Right atrium auricular region (tissue), 2 donors: ENCODE results near the gene DMAC2L. TPM values are rescaled to one million over a fixed set of nuclear protein-coding genes. Genes with fewer than 3 reads are reported as not detected.
"Not testable (repeated sequence)": the region's sequence is repeated elsewhere in the genome, so short reads cannot be mapped to it uniquely, and the experiment has no call there.

ENCODE experiments used
- DNase-seq: peaks from one replicate; pipeline ENCODE4 v3.0.0-alpha.2; 2019; ENCODE audit warnings: low spot score
- H3K27ac ChIP-seq, 2 donors: fragments of 200-600 bp; sonication (generic); 1 replicate in 1 of 2; 2 replicates in 1 of 2; pipeline ENCODE4 v1.5.1; 2016 to 2019
- H3K27me3 ChIP-seq, 2 donors: fragments of 200-600 bp; sonication (generic); one replicate each; pipeline versions ENCODE4 v1.5.1 to v1.6.0; 2017 to 2019
- H3K36me3 ChIP-seq: fragments of 200-600 bp; sonication (generic); one replicate; pipeline ENCODE4 v1.5.1; 2016
- H3K4me1 ChIP-seq, 2 donors: fragments of 200-600 bp; sonication (generic); one replicate each; pipeline versions ENCODE4 v1.5.1 to v1.6.0; 2017 to 2019
- H3K4me3 ChIP-seq, 2 donors: fragments of 200-600 bp; sonication (generic); 1 replicate in 1 of 2; 2 replicates in 1 of 2; pipeline ENCODE4 v1.5.1; 2017 to 2019; ENCODE audit warnings: mild to moderate bottlenecking in 1 of 2, moderate library complexity in 1 of 2
- H3K9me3 ChIP-seq, 2 donors: fragments of 200-600 bp; sonication (generic); one replicate each; pipeline ENCODE4 v1.5.1; 2019
- total RNA-seq, 2 donors: library from RNA; depleted of rRNA; stranded (reverse); fragments of >200 nt; gene quantifications; one replicate each; pipeline ENCODE4 v1.1.0, GENCODE V29; 2016
- TF ChIP-seq, protein P1 (sequence below), 2 donors: fragments of 200-600 bp; sonication (generic); IDR thresholded peaks; one replicate each; pipeline ENCODE4 v1.5.1; 2019; ENCODE audit warnings: antibody characterized with exemption in 2 of 2

The DMAC2L gene
- total RNA-seq, 2 donors from 2014 or later = 10.1 to 22.8 TPM

DNA sequence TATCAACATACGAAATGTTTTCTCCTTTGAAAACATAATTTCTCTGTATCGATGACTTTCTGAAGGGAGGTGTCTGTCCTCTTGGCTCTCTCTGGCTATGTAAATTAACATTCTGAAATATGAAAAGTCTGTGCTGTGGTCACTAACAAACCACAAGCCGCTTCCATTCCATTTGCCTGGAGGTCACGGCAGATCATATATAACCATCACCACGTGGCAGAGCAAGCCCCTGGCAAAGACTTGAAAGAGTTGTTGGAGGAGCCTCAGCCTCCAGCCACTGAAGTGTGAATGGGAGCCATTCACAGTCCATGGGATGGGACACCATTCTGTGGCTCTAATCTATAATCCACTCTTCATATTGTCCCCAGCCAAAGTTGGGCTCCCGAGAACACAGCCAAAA lies 45.0 kb downstream of the DMAC2L start:
- TF ChIP-seq, protein P1, sequence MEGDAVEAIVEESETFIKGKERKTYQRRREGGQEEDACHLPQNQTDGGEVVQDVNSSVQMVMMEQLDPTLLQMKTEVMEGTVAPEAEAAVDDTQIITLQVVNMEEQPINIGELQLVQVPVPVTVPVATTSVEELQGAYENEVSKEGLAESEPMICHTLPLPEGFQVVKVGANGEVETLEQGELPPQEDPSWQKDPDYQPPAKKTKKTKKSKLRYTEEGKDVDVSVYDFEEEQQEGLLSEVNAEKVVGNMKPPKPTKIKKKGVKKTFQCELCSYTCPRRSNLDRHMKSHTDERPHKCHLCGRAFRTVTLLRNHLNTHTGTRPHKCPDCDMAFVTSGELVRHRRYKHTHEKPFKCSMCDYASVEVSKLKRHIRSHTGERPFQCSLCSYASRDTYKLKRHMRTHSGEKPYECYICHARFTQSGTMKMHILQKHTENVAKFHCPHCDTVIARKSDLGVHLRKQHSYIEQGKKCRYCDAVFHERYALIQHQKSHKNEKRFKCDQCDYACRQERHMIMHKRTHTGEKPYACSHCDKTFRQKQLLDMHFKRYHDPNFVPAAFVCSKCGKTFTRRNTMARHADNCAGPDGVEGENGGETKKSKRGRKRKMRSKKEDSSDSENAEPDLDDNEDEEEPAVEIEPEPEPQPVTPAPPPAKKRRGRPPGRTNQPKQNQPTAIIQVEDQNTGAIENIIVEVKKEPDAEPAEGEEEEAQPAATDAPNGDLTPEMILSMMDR (IDR thresholded peaks at IDR 0.05) = no peak

DNA sequence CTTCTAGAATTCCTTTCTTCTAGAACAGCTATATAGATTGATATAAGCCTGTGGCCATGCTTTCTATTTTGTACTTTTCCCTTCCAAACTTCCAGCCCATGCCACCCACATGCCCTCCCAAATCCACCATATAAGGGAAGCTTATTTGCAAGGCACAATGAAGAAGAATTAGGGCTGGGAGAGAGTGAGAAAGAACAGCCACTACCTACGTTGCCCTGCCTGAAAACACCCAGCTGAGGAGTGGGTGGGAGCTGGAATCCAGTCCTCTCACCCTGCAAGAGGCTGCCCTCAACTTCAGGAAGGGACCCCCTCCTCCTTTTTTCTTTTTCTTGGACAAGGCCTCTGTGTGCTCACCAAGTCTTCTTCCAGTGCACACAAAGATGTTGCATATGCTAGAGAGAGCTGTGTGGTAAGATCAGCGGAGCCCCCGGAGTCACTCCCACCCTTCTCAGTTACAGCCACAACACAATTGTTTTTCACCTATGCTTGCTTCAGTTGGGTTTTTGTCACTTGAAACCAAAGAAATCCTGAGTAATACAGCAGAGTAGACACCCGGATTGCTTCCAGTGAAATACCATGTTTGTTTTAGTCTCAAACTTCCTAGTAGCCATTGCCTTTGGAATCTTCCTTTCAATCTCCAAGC lies 45.8 kb downstream of the DMAC2L start:
- Histone ChIP-seq H3K27me3 (no peaks in the 10 kb centered on the region), H3K9me3 (no peaks in the 10 kb centered on the region)

More for the DNA sequence above, 45.0 kb downstream of the DMAC2L start:
- Histone ChIP-seq H3K4me3 (no peak overlapping the region), H3K4me1 (no peaks in the 10 kb centered on the region), H3K36me3 (no peaks in the 10 kb centered on the region), H3K9me3 (no peaks in the 10 kb centered on the region), H3K27ac (no peak overlapping the region), H3K27me3 (no peaks in the 10 kb centered on the region)
- DNase-seq = no peak

DNA sequence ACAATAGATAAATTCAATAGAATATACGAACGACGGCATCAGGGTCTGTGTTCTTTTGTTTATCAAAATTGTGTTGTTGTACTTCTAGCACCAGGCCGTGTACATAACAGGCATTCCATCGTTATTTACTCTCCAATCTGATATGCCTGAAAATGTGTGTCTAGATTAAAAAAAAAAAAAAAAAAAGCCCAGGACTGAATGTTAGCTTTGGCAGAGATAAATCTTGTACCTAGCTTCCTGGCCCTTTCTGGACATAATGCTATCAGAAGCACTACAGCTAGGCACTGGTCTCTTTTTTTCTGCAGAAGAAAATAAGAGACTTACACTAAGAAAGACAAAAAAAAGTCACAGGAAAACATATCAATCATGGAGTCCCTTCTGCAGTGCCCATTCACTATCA lies 47.5 kb downstream of the DMAC2L start:
- Histone ChIP-seq H3K4me3 (no peak overlapping the region), H3K4me1 (no peaks in the 10 kb centered on the region), H3K36me3 (no peaks in the 10 kb centered on the region), H3K27me3 (no peaks in the 10 kb centered on the region), H3K27ac (no peak overlapping the region), H3K9me3 (no peaks in the 10 kb centered on the region)
- TF ChIP-seq, protein P1 (IDR thresholded peaks at IDR 0.05) = no peak
- DNase-seq = no peak

More for the DNA sequence above, 45.8 kb downstream of the DMAC2L start:
- TF ChIP-seq, protein P1 (IDR thresholded peaks at IDR 0.05) = no peak
- no peaks in the 10 kb centered on the region for H3K36me3 ChIP-seq
- no peak overlapping the region for H3K27ac ChIP-seq
- no peak overlapping the region for H3K4me3 ChIP-seq
- no peak for DNase-seq
- H3K4me1 ChIP-seq = no peaks in the 10 kb centered on the region

DNA sequence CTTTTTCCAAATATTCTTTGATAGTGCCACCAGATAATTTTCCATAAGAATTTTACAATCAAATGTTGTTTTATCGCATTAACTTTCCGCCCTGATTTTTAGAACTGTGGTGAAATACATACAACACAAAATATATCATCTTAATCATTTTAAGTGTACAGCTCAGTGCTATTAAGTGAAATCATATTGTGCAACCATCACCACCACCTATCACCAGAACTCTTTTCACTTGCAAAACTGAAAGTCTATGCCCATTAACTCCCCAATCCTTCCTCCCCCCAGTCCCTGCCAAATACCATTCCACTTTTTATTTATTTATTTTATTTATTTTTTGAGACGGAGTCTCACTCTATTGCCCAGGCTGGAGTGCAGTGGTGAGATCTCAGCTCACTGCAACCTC lies 48.0 kb downstream of the DMAC2L start:
- TF ChIP-seq, protein P1 (IDR thresholded peaks at IDR 0.05) = no peak
- DNase-seq = no peak
- no peaks in the 10 kb centered on the region for H3K9me3 ChIP-seq
- no peaks in the 10 kb centered on the region for H3K4me1 ChIP-seq
- H3K36me3 ChIP-seq = no peaks in the 10 kb centered on the region
- no peaks in the 10 kb centered on the region for H3K27me3 ChIP-seq
- no peak overlapping the region for H3K4me3 ChIP-seq
- H3K27ac ChIP-seq = no peak overlapping the region

DNA sequence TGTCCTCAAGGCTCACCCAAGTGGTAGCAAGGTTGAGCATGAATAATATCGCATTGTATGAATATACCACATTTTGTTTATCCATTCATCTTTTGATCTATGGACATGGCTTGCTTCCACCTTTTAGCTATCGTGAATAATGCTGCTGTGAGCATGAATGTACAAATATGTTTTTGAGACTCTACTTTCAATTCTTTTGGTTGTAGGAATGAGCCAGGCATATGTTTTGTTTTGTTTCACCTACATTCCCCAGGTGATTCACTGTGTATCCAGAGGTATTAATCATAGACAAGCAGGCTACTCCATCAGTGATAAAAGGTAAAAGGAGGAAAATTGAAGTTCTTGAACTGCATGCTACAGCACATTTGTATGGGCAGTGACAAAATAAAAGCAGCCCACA lies 48.7 kb downstream of the DMAC2L start:
- no peaks in the 10 kb centered on the region for H3K27me3 ChIP-seq
- H3K27ac ChIP-seq = no peak overlapping the region
- H3K4me1 ChIP-seq = no peaks in the 10 kb centered on the region
- TF ChIP-seq, protein P1 (IDR thresholded peaks at IDR 0.05) = no peak
- H3K9me3 ChIP-seq = no peaks in the 10 kb centered on the region
- H3K4me3 ChIP-seq = no peak overlapping the region
- no peaks in the 10 kb centered on the region for H3K36me3 ChIP-seq
- no peak for DNase-seq

DNA sequence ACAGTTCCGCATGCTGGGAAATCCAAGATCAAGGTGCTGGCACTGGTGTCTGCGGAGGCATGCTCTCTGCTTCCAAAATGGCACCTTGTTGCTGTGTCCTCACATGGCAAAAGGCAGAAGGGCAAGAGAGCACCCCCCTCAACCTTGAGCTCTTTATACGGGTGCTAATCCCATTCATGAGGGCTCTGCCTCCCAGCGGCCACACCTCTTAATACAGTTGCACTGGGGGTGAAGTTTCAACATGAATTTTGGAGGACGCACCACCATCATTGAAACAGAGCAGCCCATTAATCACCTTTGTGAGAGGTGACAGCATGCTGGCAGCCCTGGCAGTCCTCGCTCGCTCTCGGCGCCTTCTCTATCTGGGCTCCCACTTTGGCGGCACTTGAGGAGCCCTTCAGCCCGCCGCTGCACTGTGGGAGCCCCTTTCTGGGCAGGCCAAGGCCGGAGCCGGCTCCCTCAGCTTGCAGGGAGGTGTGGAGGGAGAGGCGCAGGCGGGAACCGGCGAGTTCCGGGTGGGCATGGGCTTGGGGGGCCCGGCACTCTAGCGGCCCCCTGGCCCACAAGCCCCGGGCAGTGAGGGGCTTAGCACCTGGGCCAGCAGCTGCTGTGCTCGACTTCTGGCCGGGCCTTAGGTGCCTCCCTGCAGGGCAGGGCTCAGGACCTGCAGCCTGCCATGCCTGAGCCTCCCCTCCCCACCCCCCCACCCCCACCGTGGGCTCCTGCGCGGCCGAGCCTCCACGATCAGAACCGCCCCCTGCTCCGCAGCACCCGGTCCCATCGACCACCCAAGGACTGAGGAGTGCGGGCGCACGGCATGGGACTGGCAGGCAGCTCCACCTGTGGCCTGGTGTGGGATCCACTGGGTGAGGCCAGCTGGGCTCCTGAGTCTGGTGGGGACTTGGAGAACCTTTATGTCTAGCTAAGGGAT lies 49.6 kb downstream of the DMAC2L start:
- H3K4me1 ChIP-seq, H3K27ac ChIP-seq, H3K27me3 ChIP-seq, H3K4me3 ChIP-seq, H3K9me3 ChIP-seq, H3K36me3 ChIP-seq, DNase-seq: not testable (repeated sequence)
